HUES6 (cell line): ENCODE measurements around the gene CAP1.

ENCODE experiments used
- H3K27ac ChIP-seq: 2 replicates; pipeline ENCODE4 v1.7.0; 2013; ENCODE audit warnings: low read depth, mild to moderate bottlenecking, low read length, inconsistent platforms
- H3K27me3 ChIP-seq: 2 replicates; pipeline ENCODE4 v1.6.1; 2013; ENCODE audit warnings: low read length; ENCODE audit not compliant: control insufficient read depth, insufficient read depth
- H3K36me3 ChIP-seq: 2 replicates; pipeline ENCODE4 v1.6.1; 2013; ENCODE audit warnings: low read length; ENCODE audit not compliant: control insufficient read depth, insufficient read depth
- H3K4me1 ChIP-seq: 2 replicates; pipeline ENCODE4 v1.6.1; 2013; ENCODE audit warnings: low read length; ENCODE audit not compliant: control insufficient read depth, insufficient read depth
- H3K4me3 ChIP-seq: 2 replicates; pipeline ENCODE4 v1.5.1; 2013; ENCODE audit warnings: low read depth, low read length
- H3K9ac ChIP-seq: one replicate; pipeline ENCODE4 v1.6.1; 2013; ENCODE audit warnings: mild to moderate bottlenecking, low read length
- H3K9me3 ChIP-seq: 2 replicates; pipeline ENCODE4 v1.6.1; 2013; ENCODE audit warnings: low read depth, low read length; ENCODE audit not compliant: control insufficient read depth, insufficient read depth

The CAP1 gene

GRCh38 chr1:40047276-40047675 lies 6.7 kb downstream of the CAP1 start:
- Histone ChIP-seq H3K27ac (no peak overlapping the region), H3K4me1 (peaks cover under 1% of the 10 kb centered on the region; the same call in 1 of the 2 replicates), H3K9ac (no peak overlapping the region)

GRCh38 chr1:40047769-40048168 lies 7.2 kb downstream of the CAP1 start:
- Histone ChIP-seq H3K27ac (no peak overlapping the region), H3K36me3 (peaks cover 32% of the 10 kb centered on the region), H3K9ac (no peak overlapping the region), H3K4me1 (no peaks in the 10 kb centered on the region), H3K9me3 (no peaks in the 10 kb centered on the region), H3K27me3 (no peaks in the 10 kb centered on the region), H3K4me3 (no peak overlapping the region)

More at GRCh38 chr1:40047276-40047675, 6.7 kb downstream of the CAP1 start:
- no peaks in the 10 kb centered on the region for H3K9me3 ChIP-seq
- H3K4me3 ChIP-seq = no peak overlapping the region
- H3K36me3 ChIP-seq = peaks cover 37% of the 10 kb centered on the region
- H3K27me3 ChIP-seq = no peaks in the 10 kb centered on the region

DNA sequence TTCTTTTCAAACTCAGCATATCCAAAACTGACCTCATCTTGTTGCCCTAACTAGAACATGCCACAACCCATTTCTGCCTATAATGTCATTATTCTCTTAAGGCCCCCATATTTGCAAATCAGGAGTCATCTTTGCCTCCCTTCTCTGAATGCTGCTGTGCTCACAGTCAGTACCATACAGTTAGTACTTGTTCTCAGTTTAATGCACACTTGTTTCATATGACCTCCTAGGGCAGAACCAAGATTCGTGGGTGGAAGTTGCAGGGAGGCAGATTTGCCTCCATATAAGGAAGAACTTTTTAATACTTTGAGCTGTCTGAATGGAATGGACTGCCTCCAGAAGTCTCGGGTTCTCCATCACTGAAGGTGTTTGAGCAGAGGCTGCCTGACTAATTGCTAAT lies 9.2 kb downstream of the CAP1 start:
- H3K36me3 ChIP-seq = peaks cover 26% of the 10 kb centered on the region
- H3K4me3 ChIP-seq = no peak overlapping the region
- no peaks in the 10 kb centered on the region for H3K27me3 ChIP-seq
- H3K9me3 ChIP-seq = no peaks in the 10 kb centered on the region
- no peak overlapping the region for H3K27ac ChIP-seq
- H3K9ac ChIP-seq = no peak overlapping the region
- no peaks in the 10 kb centered on the region for H3K4me1 ChIP-seq

DNA sequence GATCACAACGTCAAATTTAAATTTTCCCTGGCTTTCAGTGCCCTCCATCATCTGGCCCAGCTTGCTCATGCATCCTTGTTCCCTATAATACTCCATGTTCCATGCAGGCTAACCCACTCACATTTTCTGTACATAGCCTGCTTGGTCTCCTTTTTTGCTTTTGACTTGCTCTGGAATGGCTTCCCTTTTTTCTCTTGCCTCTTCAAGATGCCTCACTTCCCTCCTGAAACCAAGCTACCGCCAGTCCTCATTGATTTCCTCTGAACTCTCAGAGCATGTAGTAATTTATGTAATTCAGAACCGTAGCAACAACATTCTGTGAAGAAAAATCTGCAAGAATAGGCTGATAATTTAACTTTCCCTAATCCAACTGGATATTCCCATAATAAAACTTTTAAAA lies 10.3 kb downstream of the CAP1 start:
- no peaks in the 10 kb centered on the region for H3K9me3 ChIP-seq
- H3K36me3 ChIP-seq = peaks cover 25% of the 10 kb centered on the region
- H3K4me1 ChIP-seq = no peaks in the 10 kb centered on the region
- no peak overlapping the region for H3K4me3 ChIP-seq
- no peak overlapping the region for H3K9ac ChIP-seq
- H3K27ac ChIP-seq = no peak overlapping the region
- H3K27me3 ChIP-seq = no peaks in the 10 kb centered on the region

- Histone ChIP-seq H3K4me1 (peaks cover 4% of the 10 kb centered on the region), H3K9me3 (no peaks in the 10 kb centered on the region), H3K27me3 (no peaks in the 10 kb centered on the region), H3K4me3 (no peak overlapping the region), H3K27ac (no peak overlapping the region), H3K9ac (no peak overlapping the region), H3K36me3 (peaks cover 37% of the 10 kb centered on the region)
These were observed 12.8 kb downstream of the CAP1 start for GRCh38 chr1:40053138-40053887.

DNA sequence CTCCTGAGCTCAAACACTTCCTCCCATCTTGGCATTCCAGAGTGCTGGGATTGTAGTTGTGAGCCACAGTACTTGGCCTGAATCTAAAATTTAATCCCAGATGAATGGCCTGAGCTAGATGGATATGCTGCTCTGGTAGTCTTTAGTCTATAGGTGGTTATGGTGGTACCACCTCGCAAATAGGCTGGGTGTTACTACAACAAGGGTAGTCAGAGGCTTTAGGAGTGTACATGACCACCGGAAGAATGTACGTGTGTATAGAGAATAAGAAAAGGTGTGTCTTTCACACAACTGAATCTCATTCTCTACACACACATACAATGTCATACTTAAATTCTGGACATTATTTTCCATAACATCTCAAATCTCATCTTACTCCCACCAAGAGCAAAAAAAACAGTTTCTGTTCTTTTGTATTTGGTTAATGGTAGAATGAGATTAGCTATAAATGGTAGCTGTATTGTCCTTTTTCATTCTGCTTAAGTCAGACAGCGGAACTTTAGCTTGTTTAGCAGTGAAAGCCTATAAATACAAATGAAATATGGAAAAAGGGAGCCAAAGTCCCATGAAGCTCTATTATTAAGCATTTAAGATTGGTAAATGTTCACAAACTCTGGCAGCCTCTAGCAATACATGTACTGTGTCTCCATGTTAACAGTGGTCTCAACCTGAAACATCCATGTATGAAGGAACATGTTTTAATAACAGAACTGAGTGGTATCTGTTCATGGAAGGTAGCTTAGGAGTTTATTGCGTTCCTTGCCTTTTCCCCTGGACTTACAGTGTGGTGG lies 16.2 kb downstream of the CAP1 start:
- peaks cover 20% of the 10 kb centered on the region for H3K4me1 ChIP-seq
- H3K9me3 ChIP-seq = no peaks in the 10 kb centered on the region
- H3K27me3 ChIP-seq = no peaks in the 10 kb centered on the region
- no peak overlapping the region for H3K9ac ChIP-seq
- peaks cover 49% of the 10 kb centered on the region for H3K36me3 ChIP-seq
- no peak overlapping the region for H3K27ac ChIP-seq
- H3K4me3 ChIP-seq = no peak overlapping the region

GRCh38 chr1:40057310-40058030 lies 16.9 kb downstream of the CAP1 start:
- no peak overlapping the region for H3K9ac ChIP-seq
- peaks cover 52% of the 10 kb centered on the region for H3K36me3 ChIP-seq
- no peaks in the 10 kb centered on the region for H3K27me3 ChIP-seq
- no peaks in the 10 kb centered on the region for H3K9me3 ChIP-seq
- H3K4me3 ChIP-seq = no peak overlapping the region
- H3K4me1 ChIP-seq = peaks cover 20% of the 10 kb centered on the region
- no peak overlapping the region for H3K27ac ChIP-seq

DNA sequence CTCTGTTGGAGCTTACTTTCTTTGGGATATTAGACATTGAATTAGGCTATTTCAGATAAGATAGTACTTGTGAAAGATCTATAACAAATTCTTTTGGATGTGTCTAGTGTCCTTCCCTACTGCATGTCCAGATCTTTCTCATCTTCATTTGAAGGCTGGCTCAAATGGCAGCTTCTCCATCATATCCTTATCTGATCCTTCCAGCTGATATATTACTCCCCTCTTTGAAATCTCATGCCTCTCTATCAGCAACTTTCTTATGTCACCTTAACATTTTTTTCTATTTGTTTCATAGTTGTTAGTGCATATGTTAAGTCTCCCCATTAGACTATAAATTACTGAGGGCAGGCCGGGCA lies 17.5 kb downstream of the CAP1 start:
- H3K4me1 ChIP-seq = peaks cover 20% of the 10 kb centered on the region
- H3K9me3 ChIP-seq = no peaks in the 10 kb centered on the region
- H3K27ac ChIP-seq = 0 out of 2 replicates have a peak overlapping the region, but pooled peaks have one; percentile 84
- no peak overlapping the region for H3K9ac ChIP-seq
- H3K36me3 ChIP-seq = peaks cover 57% of the 10 kb centered on the region
- H3K27me3 ChIP-seq = no peaks in the 10 kb centered on the region
- H3K4me3 ChIP-seq = no peak overlapping the region

DNA sequence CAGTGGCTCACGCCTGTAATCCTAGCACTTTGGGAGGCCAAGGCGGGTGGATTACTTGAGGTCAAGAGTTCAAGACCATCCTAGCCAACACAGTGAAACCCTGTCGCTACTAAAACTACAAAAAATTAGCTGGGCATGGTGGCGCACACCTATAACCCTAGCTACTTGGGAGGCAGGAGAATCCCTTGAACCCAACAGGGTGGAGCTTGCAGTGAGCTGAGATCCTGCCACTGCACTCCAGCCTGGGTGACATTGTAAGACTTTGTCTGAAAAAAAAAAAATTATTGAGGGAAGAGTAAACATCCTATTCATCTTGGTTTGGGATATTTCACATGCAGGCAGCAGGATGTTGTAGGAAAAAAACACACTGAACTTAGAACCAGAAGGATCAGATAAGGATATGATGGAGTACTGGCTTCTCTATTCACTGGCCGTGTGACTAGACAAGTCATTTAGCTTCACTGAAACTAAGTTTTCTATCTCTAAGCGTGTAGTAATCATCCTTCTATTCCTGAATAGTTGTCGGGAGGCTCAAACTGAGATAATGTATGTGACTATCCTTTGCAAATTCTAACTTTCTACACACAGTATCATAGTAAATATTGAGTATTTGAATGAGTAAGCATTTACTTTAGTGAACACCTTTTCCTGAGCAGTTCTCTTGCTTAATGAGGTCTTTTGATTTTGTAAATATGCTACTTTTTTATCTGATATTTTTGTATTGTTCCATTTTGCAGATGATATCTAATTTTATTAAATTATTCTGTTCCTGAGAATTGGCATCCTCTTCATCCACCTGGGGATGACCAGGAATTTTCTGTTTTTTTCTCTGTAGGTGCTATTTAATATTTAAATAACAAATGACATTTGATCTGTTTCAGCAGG lies 18.2 kb downstream of the CAP1 start:
- Histone ChIP-seq H3K4me1 (peaks cover 20% of the 10 kb centered on the region), H3K9me3 (no peaks in the 10 kb centered on the region), H3K27ac (peak overlapping the region; percentile 84), H3K4me3 (peak overlapping the region; percentile 24; the same call in 1 of the 2 replicates), H3K27me3 (no peaks in the 10 kb centered on the region), H3K9ac (peak overlapping the region; percentile 4), H3K36me3 (peaks cover 62% of the 10 kb centered on the region)

DNA sequence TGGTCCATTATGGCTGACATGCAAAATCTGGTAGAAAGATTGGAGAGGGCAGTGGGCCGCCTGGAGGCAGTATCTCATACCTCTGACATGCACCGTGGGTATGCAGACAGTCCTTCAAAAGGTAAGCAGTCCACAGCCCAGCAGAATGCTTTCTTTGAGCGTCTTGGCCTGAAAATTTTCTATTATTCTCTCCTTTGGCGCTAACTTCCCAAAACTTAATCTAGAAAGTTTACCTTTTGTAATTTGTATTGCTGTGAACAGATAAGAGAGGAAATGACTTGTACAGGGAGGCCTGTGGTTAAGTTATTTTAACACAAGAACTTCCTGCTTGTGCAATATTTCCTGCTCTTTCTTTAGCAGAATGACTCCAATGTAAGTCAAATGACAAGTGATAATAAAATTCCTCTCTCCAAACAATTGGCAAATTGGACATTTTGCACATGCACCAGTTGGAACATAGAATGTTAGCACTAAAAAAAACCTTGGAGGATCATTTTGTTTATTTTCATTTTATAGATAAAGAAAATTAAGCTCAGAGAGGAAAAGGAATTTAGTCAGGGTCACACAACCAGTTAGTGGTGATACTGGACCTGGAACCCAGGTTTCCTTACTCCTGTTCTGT lies 18.9 kb downstream of the CAP1 start:
- Histone ChIP-seq H3K9ac (no peak overlapping the region), H3K36me3 (peaks cover 70% of the 10 kb centered on the region), H3K27ac (peak overlapping the region; percentile 84)

More for the DNA sequence above, 18.9 kb downstream of the CAP1 start:
- no peaks in the 10 kb centered on the region for H3K27me3 ChIP-seq
- H3K4me1 ChIP-seq = peaks cover 20% of the 10 kb centered on the region
- H3K4me3 ChIP-seq = no peak overlapping the region
- no peaks in the 10 kb centered on the region for H3K9me3 ChIP-seq
